Activated CD8-positive, alpha-beta memory T cell treated with anti-CD3 and anti-CD28 coated beads for 48 hours (primary cell): ENCODE measurements around the gene DNAH11.
"Not testable (repeated sequence)": the region's sequence is repeated elsewhere in the genome, so short reads cannot be mapped to it uniquely, and the experiment has no call there.

Experiments
- DNase-seq, 3 experiments: peaks; one replicate each; pipeline ENCODE4 v3.0.0-alpha.2; 2020; ENCODE audit warnings: low read depth in 2 of 3, low spot score in 2 of 3

The DNAH11 gene

DNA sequence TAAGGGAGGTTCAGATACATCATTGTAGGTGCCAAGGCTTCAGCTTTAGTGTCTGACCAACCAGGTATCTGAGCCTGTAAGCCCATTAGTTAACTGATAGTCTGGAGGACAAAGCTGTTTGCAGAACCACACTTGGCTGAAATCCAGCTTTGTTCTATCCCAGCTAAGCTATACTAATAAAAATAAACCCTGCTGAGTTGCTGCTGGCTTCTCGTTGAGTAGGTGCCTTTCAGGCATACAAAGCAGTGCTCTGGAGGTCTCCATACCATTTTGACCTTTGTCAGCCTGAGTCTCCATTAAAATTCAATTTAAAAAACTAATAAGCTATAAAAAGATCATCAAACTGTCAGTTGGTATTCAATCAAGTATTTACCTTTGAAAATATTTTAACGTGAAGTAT is 380.8 kb downstream of the DNAH11 start:
- no peak for DNase-seq

DNA sequence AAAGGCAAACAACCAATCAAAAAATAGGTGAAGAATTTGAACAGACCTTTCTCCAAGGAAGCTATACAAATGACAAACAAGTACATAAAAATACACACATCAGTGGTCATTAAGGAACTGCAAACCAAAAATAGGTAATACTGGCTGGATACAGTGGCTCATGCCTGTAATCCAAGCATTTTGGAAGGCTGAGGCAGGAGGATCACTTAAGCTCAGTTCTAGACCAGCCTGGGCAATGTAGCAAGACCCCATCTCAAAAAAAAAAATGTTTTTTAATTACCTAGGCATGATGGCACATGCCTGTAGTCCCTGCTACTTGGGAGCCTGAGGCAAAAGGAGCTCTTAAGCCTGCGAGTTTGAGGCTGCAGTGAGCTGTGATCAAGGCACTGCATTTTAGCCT is 383.6 kb downstream of the DNAH11 start:
- DNase-seq, result no peak

DNA sequence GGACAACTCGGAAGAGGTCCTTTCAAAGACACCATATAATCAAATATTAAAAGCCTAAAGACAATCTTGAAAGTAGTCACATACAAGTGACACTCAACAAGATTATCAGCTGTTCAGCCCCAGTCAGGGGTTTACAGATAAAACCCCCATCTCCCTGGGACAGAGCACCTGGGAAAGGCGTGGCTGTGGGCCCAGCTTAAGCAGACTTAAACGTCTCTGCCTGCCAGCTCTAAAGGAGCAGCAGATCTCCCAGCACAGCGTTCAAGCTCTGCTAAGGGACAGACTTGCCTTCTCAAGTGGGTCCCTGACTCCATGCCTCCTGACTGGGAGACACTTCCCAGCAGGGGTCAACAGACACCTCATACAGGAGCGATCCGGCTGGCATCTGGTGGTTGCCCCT is 384.9 kb downstream of the DNAH11 start:
- no peak for DNase-seq

DNA sequence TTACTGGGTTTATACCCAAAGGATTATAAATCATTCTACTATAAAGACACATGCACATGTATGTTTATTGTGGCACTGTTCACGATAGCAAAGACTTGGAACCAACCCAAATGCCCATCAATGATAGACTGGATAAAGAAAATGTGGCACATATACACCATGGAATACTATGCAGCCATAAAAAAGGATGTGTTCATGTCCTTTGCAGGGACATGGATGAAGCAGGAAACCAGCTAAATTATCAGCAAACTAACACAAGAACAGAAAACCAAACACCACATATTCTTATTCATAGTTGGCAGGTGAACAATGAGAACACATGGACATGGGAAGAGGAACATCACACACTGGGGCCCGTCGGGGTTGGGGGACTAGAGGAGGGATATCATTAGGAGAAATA is 390.5 kb downstream of the DNAH11 start:
- not testable (repeated sequence) for DNase-seq

DNA sequence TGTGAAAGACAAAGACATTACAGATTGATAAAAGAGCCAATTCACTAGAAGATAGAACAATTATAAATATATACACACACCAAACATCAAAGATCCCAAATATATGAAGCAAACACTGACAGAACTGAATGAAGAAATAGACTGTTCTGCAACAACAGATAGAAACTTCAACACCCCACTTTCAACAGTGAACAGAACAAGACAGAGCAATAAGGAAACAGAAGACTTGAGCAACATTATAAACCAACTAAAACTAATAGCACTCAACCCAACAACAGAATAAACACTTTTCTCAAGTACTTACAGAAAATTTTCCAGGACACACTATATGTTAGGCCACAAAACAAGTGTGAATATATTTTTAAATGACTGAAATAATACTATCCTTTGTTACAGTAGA is 392.0 kb downstream of the DNAH11 start:
- no peak for DNase-seq

DNA sequence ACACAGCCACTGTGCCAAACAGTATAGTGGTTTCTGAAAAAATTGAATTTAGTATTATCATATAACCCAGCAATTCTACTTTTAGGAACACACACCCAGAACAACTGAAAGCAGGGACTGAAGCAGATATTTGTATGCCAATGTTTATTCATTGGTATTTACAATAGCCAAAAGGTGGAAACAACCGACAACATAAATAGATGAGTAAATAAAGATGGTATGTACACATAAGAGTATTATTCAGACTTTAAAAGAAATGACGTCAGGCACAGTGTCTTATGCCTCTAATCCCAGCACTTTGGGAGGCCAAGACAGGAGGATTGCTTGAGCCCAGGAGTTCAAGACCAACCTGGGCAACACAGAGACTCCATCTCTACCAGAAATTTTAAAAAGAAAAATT is 395.6 kb downstream of the DNAH11 start:
- no peak for DNase-seq

DNA sequence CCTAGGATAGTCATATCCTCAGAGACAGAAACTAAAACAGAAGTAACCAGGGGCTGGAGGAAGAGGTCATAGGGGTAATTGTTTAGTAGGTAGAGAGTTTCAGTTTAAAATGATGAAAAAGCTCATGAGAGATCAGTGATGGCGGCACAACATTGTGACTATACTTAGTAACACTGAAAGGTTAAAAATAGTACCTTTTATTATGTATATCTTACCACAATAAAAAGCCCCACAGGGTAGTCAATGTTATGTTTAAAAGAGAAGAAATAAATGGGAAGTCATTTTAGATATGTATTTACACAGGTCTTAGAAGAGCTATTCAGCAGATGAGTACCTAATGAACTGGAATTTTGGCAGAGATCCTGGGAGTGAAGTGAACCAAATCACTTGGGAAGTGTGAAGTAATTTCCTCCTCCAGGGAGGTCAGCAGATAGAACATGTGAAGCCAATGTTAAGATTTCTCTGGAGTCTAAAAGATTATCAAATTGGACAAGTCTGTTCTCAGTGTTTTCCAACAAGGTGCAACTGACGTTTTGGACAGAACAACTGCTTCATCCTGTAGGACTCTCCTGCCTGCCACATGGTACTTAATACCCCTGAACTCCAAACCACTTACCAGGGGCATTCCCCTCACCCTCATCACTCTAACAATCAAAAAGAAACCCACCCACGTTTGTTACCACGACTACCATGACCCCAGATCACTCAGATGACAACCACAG is 396.5 kb downstream of the DNAH11 start:
- peak in 1 of 3 experiments; percentile 19 for DNase-seq

DNA sequence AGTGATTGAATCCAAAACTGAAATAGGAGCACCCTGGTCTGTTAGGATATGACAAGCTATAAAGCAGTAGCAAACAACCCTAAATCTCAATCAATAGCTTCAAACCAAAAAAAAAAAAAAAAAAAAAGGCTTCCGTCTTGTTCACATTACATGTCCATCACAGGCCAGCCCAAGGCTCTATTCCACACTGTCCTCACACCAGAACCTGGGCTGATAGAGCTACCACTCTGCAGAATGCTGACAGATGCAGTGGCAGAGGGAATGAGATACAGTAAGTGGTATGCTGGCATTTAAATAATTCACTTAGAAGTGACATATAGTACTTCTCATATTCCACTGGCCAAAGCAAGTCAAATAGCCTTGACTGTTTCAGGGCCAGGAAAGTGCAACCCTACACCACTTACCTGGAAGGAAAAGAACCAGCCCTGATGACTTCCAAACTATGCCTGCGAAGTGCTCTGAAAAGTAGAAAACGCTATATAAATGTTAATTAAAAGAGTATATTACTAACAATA is 397.1 kb downstream of the DNAH11 start:
- DNase-seq, result no peak

DNA sequence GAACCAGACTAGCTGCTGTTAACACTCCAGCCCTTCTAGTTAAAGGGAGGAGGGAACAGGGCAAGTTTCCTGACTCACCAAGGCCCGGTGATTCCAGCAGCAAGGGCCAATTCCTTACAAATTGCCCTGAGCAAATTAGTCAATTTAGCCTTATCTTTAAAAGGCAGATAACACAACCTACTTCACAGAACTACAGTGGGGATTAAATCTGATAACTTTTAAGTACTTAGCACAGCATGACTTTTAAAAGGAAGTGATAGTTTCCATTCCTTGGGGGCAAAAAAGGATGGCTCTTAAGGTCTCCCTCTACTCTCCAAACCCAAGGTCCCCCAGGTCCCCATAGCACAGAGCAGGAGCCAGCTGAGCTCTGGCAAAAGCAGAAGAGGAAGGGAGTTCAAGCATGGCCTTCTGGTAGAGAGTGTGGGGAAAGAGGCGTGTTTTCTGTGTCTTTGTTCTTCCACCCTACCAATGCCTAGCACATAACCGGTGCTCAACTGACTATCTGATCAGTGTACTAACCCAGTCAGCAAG is 398.8 kb downstream of the DNAH11 start:
- DNase-seq, result no peak

DNA sequence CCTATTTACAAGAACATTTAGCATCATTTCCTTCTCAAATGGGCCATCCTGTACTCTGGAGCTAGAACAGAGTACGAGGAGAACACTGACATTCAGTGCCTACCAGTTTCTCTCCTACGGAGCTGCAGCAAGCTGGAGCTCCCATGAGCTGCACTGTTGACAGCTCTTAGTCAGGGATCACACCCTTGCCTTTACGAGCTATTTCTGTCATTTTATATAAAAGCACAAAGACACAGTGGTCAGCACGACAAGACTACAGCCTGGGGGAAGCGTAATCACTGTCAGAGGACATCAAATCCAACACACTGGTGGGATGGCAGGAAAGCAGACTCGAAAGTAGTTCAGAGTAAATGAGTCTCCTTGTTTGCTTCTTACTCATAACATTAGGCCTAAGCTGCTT is 400.1 kb downstream of the DNAH11 start:
- no peak for DNase-seq

DNA sequence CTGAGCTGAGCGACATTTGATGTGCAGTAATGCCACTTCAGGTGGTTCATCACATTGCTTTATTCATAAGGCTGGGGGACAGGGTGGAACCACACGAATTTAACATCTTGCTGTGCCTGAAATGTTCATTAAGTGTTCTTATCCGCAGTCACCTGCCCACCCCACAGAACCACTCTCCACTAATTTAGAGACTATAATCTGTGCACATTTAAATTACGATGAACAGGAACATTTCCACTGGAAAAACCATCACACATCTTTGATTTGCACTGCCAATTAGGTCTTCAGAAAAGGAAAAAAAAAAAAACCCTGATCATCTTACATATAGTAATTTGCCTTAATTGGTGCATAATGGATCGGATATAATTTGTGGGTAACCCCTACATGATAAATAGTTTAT is 400.6 kb downstream of the DNAH11 start:
- no peak for DNase-seq

DNA sequence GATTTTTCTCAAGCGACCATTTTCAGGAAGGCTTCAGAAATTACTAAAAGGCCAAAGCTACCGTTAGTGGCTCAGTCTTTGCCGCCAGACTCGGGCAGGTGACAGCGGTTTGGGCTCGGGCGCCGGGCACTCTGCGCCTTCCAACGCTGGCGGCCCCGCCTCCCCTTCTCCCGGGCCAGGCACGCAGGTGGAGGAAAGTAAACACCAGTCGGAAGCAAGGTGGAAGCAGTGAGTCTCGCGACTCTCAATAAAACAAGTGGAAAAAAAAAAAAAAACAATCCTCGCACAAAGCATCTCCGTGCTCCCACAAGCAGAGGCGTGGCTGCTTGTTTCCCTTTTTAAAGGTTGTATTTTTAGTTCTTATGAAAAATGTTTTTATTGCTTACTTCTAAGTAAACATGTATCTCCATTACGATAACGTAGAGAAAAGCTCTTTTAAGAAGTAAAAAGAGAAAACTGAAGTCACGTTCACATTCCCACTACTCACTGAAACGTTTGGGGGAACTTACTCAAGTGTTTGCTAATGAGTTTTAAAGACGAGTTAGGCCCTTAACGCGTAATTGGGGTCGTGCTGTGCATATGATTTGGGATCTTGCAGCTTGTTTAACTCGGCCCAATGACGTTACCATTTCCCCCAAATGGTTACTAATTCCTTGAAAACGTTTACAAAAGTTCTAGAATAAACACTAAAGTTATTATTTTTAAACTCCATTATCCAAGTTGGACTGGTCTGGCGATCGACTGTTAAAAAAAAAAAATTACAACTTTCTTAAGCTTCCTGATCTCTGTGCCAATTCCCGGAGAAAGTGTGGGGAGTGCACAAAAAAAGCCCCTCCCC is 402.0 kb downstream of the DNAH11 start:
- DNase-seq, result no peak

DNA sequence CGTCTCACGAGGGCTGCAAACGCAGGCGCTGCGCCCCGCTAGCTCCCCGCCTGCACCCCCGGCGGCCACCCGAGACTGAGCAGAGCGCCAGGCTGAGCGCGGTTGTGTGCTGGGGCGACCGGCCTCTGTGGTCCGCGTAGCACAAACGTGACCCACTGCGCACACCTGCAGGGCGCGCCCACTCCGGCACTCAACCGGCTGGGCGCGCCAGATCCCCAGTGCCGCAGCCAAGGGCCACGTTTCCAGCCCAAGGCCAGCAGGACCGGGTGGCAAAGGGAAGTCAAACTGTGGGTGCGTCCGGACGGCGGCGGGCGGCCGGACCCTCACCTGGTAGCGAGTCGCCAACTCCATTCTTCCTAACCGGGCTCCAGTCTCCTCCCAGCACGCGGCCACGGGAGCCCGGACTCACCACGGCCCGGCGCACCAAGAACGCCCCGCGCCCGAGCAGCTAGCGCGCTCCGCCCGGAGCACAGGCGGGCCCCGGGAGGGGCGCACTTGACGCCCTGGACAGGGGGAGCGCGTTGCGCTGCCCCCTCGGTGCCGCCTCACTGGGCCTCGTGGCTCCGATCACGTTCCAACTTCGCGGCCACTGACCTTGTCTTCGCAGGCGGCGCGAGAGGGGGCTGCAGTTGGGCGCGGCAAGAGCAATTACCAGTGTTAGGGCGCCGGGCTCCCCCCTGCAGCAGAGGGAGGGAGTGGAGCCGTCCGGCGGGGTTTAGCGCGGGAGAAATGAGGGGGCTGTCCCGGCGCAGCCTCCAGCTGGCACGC is 402.8 kb downstream of the DNAH11 start, which contains the start of gene CDCA7L:
Gene CDCA7L, minus strand, starts transcription at position 446 of the 768 bp plus-strand sequence. Its CDS starts 95 bp downstream, at position 351.
- DNase-seq, result peak; percentile 49 to 58 (median 49)

DNA sequence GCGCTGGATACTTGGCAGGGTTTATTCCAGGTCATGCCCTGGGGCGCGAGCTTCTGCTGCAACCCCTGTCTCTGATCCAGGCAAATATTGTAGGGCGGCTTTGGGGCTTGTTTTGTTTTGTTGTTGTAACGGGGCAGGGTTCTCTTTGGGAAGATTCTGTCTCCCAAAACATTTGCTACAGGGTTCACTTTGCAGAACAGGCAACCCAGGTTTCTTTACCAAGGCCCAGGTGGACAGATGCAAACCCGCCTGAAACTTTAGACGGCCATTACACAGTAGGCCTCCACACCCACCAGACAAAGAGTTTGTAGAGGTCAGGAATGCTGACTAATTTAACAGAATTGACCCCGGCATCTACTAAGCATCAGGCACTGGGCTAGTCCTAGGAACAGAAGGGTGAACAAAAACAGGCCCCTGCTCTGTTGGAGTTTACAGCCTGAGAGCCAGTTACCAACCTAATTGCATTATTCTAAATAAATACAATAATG is 403.4 kb downstream of the DNAH11 start:
- no peak for DNase-seq

DNA sequence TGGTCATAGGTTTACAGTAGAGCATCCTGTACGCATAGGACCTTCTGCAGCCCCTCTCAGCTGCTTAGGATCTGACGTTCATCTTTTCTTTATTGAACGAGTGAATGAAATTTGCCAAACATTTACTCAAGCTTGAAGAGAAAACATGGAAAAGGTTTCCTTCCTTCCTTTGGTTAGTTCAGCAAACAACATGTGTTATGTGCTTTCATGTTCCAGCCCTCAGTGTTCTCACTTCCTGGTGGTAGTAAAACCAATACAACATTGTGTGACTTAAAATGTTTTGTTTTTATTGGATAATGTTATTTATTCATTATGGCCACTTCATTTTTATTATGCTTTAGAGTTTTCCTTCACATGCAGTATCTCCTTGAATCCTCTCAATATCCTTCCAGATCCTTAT is 404.2 kb downstream of the DNAH11 start:
- DNase-seq, result no peak

DNA sequence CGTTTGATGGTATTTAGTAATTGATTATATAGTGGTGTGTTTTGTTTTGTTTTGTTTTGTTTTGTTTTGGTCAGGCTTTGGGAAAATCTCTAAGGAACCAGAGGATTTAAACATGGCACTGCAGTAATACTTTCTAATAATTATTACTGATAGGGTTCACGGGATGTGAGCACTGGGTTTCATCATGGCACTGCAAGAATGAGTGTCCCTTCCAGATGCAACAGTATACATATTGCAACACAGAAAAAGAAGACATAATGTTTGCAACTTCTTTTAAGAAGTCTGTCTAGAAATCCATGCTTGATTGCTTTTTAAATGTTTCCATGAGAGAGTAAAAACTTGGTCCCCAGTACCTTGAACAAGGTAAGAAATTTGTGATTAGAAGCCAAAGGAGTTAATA is 405.1 kb downstream of the DNAH11 start:
- DNase-seq, result no peak

DNA sequence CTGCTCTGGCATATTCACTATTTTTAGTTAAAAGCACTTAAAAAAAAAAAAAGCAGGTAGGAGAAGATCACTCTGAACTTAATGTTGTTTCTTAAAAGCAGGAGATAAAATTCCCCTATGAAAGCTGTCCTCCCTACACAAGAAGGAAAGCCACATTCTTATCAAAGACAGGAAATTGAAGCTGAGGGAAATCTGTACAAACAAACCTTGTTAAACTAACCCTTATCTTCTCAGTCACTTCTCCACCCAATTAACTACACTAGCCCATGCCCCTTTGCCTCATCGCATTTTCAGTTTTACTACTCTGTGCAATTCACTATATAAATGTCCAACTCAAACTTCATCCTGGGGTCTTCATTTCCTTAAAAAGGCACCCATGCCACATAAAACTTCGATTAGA is 405.5 kb downstream of the DNAH11 start:
- no peak for DNase-seq

DNA sequence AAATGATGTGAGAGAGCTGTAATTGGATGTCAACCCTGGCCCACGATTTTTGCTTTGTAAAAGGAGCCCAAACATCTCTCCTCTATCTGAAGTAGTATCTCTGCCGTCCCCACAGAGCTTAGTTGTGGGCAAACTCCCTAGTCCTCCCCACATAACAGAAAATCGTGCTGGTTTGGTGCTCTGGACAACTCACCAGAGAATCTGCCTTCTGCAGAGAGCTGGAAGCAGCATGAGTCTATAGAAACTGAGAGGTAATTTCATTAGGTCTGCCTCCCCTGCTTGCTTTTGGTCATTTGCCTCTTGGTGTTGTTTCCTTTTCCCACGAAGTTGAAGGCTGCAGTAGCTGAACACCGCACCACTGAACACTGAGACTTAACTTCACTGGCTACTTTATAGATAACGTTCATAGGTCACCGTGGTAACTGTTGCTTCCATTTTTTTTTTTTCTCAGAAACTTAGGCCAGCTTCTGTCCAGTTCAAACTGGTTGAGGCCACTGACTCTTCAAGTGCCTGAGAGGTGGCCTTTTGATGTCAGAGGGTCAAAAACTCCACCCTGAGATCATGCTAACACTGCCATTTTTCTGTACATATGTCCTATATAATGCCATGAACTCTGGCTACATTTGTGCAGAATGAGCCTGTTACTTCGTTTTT is 406.2 kb downstream of the DNAH11 start:
- DNase-seq, result no peak
